ENCODE data around the gene A3GALT2.

- TF ChIP-seq CTCF (IDR thresholded peaks at IDR 0.05): no peak
- TF ChIP-seq POLR2A (IDR thresholded peaks at IDR 0.05): no peak
- TF ChIP-seq POLR2AphosphoS5 (IDR thresholded peaks at IDR 0.05): no peak
- TF ChIP-seq EP300 (IDR thresholded peaks at IDR 0.05): no peak
These were observed 6.5 kb downstream of the A3GALT2 start for GRCh38 chr1:33314416-33314815.

Measured in stomach (tissue), 4 donors.